SU-DHL-6 (cell line): Measurements from ENCODE around the gene LITAFD.

Experiments used
- H2AFZ ChIP-seq: fragments of 200-600 bp; sonication (generic); 2 replicates; pipeline ENCODE4 v1.6.1; 2014; ENCODE audit warnings: low read depth, mild to moderate bottlenecking, moderate library complexity, mixed read lengths, antibody characterized with exemption, low read length; ENCODE audit not compliant: severe bottlenecking
- H3F3A ChIP-seq: fragments of 200-600 bp; shearing (Covaris generic); 2 replicates; pipeline ENCODE4 v1.6.0; 2016; ENCODE audit warnings: antibody characterized with exemption, mild to moderate bottlenecking; ENCODE audit not compliant: insufficient read depth
- H3K27ac ChIP-seq: fragments of 200-600 bp; sonication (generic); 2 replicates; pipeline ENCODE4 v1.5.1; 2016; ENCODE audit warnings: low read depth, mild to moderate bottlenecking, low read length, moderate library complexity, mixed read lengths
- H3K27me3 ChIP-seq: fragments of 200-600 bp; sonication (generic), shearing (Covaris generic); 2 replicates; pipeline ENCODE4 v1.6.0; 2014; ENCODE audit warnings: mild to moderate bottlenecking, low read length
- H3K36me3 ChIP-seq: fragments of 200-600 bp; sonication (generic); 2 replicates; pipeline ENCODE4 v1.6.1; 2014; ENCODE audit warnings: mild to moderate bottlenecking, low read length, mixed read lengths
- H3K4me2 ChIP-seq: fragments of 300-600, 200-600 bp; shearing (Covaris generic), sonication (generic); 2 replicates; pipeline ENCODE4 v1.6.0; 2014; ENCODE audit warnings: low read length, low read depth, mild to moderate bottlenecking; ENCODE audit not compliant: poor library complexity, severe bottlenecking
- H3K4me3 ChIP-seq: fragments of 200-600 bp; sonication (generic); 2 replicates; pipeline ENCODE4 v1.5.1; 2014; ENCODE audit warnings: antibody characterized with exemption, low read length, mild to moderate bottlenecking, mixed read lengths; ENCODE audit not compliant: insufficient read depth, poor library complexity, severe bottlenecking
- H3K79me2 ChIP-seq: fragments of 200-600 bp; sonication (generic); 2 replicates; pipeline ENCODE4 v1.6.1; 2014; ENCODE audit warnings: mild to moderate bottlenecking, low read length, moderate library complexity; ENCODE audit not compliant: insufficient read depth
- H3K9ac ChIP-seq: fragments of 200-600 bp; sonication (generic); 2 replicates; pipeline ENCODE4 v1.7.0; 2014; ENCODE audit warnings: mild to moderate bottlenecking, low read length
- H3K9me2 ChIP-seq: fragments of 200-600 bp; sonication (generic); replicated peaks from 2 replicates; pipeline ENCODE4 v1.6.1; 2014; ENCODE audit warnings: low read length; ENCODE audit not compliant: insufficient read depth
- H3K9me3 ChIP-seq: fragments of 200-600 bp; sonication (generic); 2 replicates; pipeline ENCODE4 v1.6.1; 2014; ENCODE audit warnings: low read length, mixed read lengths; ENCODE audit not compliant: insufficient read depth
- H4K20me1 ChIP-seq: fragments of 200-600 bp; sonication (generic); 2 replicates; pipeline ENCODE4 v1.6.1; 2014; ENCODE audit warnings: low read depth, mild to moderate bottlenecking, antibody characterized with exemption, low read length, moderate library complexity, mixed read lengths
- CTCF ChIP-seq: fragments of 200-600 bp; sonication (generic); IDR thresholded peaks from one replicate; pipeline ENCODE4 v1.5.1; 2017; ENCODE audit warnings: antibody characterized with exemption, mild to moderate bottlenecking, low read length, moderate library complexity; ENCODE audit not compliant: insufficient read depth, poor library complexity, severe bottlenecking
- EZH2phosphoT487 ChIP-seq: fragments of 200-600 bp; sonication (generic), shearing (Covaris generic); conservative IDR thresholded peaks from 2 replicates; pipeline ENCODE4 v1.6.1; 2018; ENCODE audit warnings: mild to moderate bottlenecking, antibody characterized with exemption, low read length, moderate library complexity, mixed read lengths

LITAFD gene

GRCh38 chr16:8923199-8923598, 41.0 kb downstream of the LITAFD start:
- no peak overlapping the region for H3K27ac ChIP-seq
- H3K36me3 ChIP-seq, result peaks cover 50% of the 10 kb centered on the region
- no peaks in the 10 kb centered on the region for H3K9me2 ChIP-seq
- peaks cover 15% of the 10 kb centered on the region; the same call in 1 of the 2 replicates for H4K20me1 ChIP-seq
- H2AFZ ChIP-seq, result no peak overlapping the region
- H3K4me2 ChIP-seq, result no peak overlapping the region
- H3K27me3 ChIP-seq, result no peaks in the 10 kb centered on the region
- H3F3A ChIP-seq, result 0 out of 2 replicates have a peak, but pooled peaks cover 4% of the 10 kb centered on the region
- peaks cover 60% of the 10 kb centered on the region for H3K79me2 ChIP-seq
- H3K4me3 ChIP-seq, result no peak overlapping the region
- TF ChIP-seq EZH2phosphoT487 (no peak), CTCF (no peak)
- no peaks in the 10 kb centered on the region for H3K9me3 ChIP-seq
- H3K9ac ChIP-seq, result no peak overlapping the region

GRCh38 chr16:8924214-8924613, 42.1 kb downstream of the LITAFD start:
- Histone ChIP-seq H3K36me3 (peaks cover 52% of the 10 kb centered on the region), H4K20me1 (peaks cover 15% of the 10 kb centered on the region; the same call in 1 of the 2 replicates)

GRCh38 chr16:8925455-8925854, 43.3 kb downstream of the LITAFD start:
- no peaks in the 10 kb centered on the region for H3K27me3 ChIP-seq
- peaks cover 76% of the 10 kb centered on the region for H3K79me2 ChIP-seq
- H3K9me3 ChIP-seq, result no peaks in the 10 kb centered on the region
- H4K20me1 ChIP-seq, result peaks cover 20% of the 10 kb centered on the region
- no peaks in the 10 kb centered on the region for H3K9me2 ChIP-seq
- no peak overlapping the region for H3K9ac ChIP-seq
- no peak overlapping the region for H3K4me2 ChIP-seq
- no peak overlapping the region for H3K27ac ChIP-seq
- no peak overlapping the region for H3K4me3 ChIP-seq
- no peak overlapping the region for H2AFZ ChIP-seq
- TF ChIP-seq EZH2phosphoT487, result no peak
- TF ChIP-seq CTCF, result no peak
- 0 out of 2 replicates have a peak, but pooled peaks cover 5% of the 10 kb centered on the region for H3F3A ChIP-seq
- H3K36me3 ChIP-seq, result peaks cover 47% of the 10 kb centered on the region

More at GRCh38 chr16:8924214-8924613, 42.1 kb downstream of the LITAFD start:
- Histone ChIP-seq H3F3A (0 out of 2 replicates have a peak, but pooled peaks cover 5% of the 10 kb centered on the region), H3K9ac (no peak overlapping the region), H3K4me3 (no peak overlapping the region), H3K9me3 (no peaks in the 10 kb centered on the region), H3K27me3 (no peaks in the 10 kb centered on the region), H3K4me2 (no peak overlapping the region), H3K79me2 (peaks cover 70% of the 10 kb centered on the region), H3K9me2 (no peaks in the 10 kb centered on the region), H3K27ac (no peak overlapping the region), H2AFZ (no peak overlapping the region)
- TF ChIP-seq CTCF (no peak), EZH2phosphoT487 (no peak)
